GM12873 (cell line): ENCODE measurements around the gene DAPK2.

Experiments used
- TF ChIP-seq, protein P1 (sequence below): IDR thresholded peaks from 2 replicates; pipeline ENCODE4 v1.5.1; 2012; ENCODE audit warnings: low read depth, mild to moderate bottlenecking, moderate library complexity, low read length, control low read depth; ENCODE audit not compliant: insufficient read depth; ENCODE audit errors: missing control alignments

DAPK2 gene

DNA sequence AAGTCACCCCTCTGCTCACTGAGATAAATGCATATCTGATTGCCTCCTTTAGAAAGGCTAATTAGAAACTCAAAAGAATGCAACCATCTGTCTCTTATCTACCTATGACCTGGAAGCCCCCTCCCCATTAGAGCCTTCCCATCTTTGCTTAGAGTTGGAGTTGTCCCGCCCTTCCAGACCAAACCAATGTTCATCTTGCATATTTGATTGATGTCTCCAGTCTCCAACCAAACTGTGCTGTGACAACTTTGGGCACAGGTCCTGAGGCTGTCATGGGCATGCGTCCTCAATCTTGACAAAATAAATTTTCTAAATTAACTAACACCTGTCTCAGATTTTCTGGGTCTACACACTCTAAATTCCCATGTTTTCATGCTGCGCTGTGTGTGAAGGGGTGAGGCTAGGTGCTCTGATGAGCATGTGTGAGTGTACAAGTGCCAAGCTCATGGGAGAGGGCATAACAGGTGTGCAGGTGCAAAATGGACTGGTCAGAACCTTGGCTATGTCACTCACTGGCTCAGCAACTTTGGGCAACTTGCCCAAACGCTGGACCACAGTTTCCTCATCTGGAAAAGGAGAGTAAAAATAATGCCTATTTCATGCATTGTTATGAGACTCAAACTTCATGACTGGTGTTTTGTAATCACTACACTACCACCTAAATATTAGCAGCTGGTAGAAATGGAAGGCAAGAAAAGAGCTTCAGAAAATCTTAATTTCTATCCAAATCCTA lies 7.2 kb downstream of the DAPK2 start:
- TF ChIP-seq, protein P1, sequence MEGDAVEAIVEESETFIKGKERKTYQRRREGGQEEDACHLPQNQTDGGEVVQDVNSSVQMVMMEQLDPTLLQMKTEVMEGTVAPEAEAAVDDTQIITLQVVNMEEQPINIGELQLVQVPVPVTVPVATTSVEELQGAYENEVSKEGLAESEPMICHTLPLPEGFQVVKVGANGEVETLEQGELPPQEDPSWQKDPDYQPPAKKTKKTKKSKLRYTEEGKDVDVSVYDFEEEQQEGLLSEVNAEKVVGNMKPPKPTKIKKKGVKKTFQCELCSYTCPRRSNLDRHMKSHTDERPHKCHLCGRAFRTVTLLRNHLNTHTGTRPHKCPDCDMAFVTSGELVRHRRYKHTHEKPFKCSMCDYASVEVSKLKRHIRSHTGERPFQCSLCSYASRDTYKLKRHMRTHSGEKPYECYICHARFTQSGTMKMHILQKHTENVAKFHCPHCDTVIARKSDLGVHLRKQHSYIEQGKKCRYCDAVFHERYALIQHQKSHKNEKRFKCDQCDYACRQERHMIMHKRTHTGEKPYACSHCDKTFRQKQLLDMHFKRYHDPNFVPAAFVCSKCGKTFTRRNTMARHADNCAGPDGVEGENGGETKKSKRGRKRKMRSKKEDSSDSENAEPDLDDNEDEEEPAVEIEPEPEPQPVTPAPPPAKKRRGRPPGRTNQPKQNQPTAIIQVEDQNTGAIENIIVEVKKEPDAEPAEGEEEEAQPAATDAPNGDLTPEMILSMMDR: no peak

DNA sequence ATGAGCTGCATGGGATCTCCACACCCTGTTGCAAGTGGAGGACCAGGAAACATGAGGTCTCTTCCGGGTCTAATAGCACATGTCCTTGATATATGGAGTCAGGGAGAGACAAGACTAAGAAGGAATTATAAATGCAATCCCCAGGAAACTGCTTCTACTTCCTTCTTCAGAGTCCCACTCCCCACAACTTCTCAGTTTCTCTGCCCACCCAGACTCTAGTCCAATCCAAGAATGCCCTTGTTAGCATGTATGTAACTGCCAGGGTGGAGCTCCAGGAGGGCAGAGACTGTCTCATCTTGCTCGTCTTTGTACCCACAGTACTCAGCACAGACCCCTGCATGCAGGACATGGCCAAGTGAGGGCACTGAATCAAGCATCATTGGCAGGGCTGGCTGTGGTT lies 8.3 kb downstream of the DAPK2 start:
- TF ChIP-seq, protein P1: no peak

GRCh38 chr15:64037116-64037515 lies 9.2 kb downstream of the DAPK2 start:
- TF ChIP-seq, protein P1: no peak

DNA sequence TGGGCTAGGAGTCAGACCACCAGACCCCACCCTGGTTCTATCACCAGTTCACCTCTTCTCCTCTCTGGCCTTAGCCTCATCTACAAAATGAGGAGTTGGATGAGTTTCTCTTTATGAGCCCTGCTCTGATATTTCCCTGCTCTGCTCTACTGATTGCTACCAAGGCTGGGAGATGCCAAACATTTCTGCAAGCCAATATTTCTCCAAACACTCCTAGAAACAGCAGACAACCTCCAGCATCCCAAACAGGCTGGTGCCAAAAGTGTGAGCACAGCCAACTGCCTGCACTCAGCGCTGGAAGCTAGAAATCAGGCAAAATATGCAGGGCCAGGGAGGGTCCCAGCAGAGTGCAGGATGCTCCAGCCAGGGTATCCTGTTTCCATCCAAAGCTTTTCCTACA lies 10.8 kb downstream of the DAPK2 start:
- TF ChIP-seq, protein P1: no peak

DNA sequence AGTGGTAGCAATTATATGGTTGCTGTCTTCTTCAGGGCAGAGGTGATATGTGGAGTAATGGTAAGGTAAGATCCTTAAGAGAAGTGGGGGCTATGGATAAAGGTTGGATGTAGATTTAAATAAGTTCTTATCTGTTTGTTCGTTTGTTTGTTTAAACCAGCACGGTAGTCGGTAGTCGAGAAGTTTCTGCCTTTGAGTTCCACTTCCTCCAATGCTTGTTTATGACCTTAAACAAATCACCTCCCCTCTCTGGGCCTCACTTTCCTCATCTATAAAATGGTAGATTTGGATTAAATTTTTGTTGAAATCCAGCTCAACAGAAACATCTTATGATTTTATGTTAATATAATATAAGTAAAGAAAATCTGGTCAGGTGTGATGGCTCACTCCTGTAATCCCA lies 11.8 kb downstream of the DAPK2 start:
- TF ChIP-seq, protein P1: no peak

DNA sequence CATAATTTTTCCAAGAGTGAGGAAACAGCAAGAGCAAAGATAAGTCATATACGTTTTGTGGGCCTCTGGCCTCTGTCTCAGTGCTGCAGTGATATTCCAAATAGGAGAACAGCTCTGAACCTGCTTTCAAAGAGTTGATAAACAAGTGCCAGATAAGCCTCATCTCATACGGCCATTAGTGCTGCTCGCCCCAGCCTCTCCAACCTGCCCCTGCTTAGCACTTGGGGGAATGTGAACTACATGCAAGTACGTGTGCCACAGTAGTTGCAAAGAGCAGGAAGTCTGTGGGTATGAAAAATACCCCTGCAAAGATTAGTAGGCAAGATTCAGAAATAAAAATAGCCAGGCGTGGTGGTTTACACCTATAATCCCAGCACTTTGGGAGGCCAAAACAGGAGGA lies 14.0 kb downstream of the DAPK2 start:
- TF ChIP-seq, protein P1: no peak

DNA sequence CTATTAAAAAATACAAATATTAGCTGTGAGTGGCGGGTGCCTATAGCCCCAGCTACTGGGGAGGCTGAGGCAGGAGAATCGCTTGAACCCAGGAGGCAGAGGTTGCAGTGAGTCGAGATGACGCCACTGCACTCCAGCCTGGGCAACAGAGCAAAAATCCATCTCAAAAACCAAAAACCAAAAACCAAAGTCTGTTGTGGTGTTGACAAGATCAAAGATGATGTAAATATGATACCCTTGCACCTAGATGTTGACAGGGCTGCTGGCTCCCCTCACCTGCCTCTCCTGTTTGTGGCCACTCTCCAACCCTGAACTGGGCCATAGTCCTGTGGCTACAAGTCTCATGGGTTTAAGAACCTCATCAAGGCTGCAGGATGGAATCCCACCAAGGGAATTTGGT lies 16.2 kb downstream of the DAPK2 start:
- TF ChIP-seq, protein P1: no peak
